Fibroblast of the aortic adventitia (primary cell): ENCODE results near the gene NOL4L. TPM values are rescaled to one million over a fixed set of nuclear protein-coding genes. Genes with fewer than 3 reads are reported as not detected.
"Not testable (repeated sequence)": the region's sequence is repeated elsewhere in the genome, so short reads cannot be mapped to it uniquely, and the experiment has no call there.

Experiments used
- DNase-seq: peaks from one replicate; pipeline ENCODE4 v3.0.0-alpha.2; 2010; ENCODE audit warnings: low read depth
- H3K4me3 ChIP-seq: 2 replicates; pipeline ENCODE4 v1.5.1; 2011; ENCODE audit warnings: low read depth, mild to moderate bottlenecking, control low read depth, low read length, moderate library complexity
- total RNA-seq: library from RNA; depleted of rRNA; stranded (reverse); fragments of >200 nt; gene quantifications from 2 replicates; pipeline ENCODE4 v1.2.3, GENCODE V29; 2012; ENCODE audit warnings: low replicate concordance
- TF ChIP-seq, protein P1 (sequence below): IDR thresholded peaks from 2 replicates; pipeline ENCODE4 v1.5.1; 2011; ENCODE audit warnings: mild to moderate bottlenecking, low read length, control low read depth, inconsistent platforms; ENCODE audit not compliant: insufficient read depth

Gene NOL4L
- total RNA-seq, 1 donor: 4.5 TPM

DNA sequence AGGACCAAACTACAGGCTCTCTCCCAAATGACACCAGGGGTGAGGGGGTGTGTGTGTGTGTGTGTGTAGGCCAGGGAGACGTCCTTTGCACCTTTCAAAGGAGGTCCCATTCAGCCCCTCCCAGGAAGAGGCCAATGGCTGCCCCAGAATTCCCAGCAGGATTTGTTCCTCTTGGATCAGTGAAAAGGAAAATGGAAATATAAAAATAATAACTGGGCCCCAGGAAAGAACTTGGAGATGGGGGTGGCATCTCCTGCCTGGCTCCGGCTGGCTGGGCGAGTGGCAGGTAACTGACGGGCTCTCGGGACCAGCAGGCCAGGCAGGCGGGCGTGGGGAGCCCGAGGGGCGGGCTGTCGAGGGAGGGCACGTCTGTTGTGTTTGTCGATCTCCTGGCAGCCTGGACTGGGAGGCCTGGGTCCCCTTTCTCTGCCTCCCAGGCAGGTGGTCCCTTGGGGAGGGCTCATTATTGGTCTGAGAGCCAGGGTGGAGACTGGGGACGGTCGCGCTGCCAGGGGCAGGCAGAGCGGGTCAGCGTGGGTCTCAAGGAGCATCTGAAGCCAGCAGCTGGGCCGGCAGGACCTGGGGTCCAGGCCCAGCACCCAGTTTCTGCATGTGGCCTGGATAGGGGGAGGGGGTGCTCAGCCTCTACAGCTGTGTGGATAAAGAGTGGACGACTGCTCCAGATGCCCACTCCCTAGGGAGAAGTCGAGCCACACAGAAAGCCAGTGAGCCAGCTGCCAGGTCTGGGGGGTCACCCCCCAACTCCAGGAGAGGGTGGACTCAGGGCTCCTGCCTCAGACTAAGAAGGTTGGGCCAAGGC lies 3.1 kb downstream of the NOL4L start:
- DNase-seq: no peak
- TF ChIP-seq, protein P1, sequence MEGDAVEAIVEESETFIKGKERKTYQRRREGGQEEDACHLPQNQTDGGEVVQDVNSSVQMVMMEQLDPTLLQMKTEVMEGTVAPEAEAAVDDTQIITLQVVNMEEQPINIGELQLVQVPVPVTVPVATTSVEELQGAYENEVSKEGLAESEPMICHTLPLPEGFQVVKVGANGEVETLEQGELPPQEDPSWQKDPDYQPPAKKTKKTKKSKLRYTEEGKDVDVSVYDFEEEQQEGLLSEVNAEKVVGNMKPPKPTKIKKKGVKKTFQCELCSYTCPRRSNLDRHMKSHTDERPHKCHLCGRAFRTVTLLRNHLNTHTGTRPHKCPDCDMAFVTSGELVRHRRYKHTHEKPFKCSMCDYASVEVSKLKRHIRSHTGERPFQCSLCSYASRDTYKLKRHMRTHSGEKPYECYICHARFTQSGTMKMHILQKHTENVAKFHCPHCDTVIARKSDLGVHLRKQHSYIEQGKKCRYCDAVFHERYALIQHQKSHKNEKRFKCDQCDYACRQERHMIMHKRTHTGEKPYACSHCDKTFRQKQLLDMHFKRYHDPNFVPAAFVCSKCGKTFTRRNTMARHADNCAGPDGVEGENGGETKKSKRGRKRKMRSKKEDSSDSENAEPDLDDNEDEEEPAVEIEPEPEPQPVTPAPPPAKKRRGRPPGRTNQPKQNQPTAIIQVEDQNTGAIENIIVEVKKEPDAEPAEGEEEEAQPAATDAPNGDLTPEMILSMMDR: no peak
- no peak overlapping the region for H3K4me3 ChIP-seq

DNA sequence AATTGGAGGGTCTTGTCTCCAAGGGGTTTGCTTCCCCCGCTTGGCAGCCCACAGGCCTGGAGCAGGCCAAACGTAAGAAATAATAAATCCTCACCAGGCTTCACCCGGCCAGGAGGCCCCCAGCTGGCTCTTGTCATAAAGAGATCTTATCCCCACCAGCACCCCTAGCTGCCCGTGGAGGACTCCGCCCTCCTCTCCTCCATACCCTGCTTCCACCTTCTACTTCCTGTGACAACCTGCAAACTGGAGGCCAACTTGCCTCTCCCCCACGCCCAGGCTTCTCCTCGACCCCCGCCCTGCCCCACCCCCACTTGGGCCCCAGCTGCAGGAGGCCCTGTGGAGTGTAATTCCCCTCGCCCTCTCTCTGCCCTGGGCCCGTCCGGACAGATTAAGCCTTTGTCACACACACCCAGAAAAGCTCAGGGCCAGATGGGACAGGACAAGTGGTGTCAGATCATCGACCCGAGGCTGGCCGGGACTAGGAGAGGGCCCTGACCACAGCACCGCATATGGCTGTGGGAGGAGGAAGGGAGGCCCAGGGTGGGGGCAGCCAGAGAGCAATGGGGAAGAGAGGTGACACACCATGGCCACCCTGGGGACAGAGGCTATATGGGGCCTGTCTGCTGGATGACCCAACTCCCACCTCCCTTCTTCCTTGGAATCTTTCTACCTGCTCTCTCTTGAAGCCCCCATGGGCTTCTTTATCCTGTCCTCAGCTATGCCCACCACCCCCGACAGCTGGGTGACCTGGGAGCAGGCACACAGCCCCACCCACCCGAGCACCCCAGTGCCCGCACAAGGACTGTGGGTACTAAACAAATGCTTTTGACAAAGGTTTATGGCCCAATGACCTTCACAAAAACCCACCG lies 3.9 kb downstream of the NOL4L start:
- TF ChIP-seq, protein P1: no peak
- DNase-seq: no peak
- H3K4me3 ChIP-seq: no peak overlapping the region

DNA sequence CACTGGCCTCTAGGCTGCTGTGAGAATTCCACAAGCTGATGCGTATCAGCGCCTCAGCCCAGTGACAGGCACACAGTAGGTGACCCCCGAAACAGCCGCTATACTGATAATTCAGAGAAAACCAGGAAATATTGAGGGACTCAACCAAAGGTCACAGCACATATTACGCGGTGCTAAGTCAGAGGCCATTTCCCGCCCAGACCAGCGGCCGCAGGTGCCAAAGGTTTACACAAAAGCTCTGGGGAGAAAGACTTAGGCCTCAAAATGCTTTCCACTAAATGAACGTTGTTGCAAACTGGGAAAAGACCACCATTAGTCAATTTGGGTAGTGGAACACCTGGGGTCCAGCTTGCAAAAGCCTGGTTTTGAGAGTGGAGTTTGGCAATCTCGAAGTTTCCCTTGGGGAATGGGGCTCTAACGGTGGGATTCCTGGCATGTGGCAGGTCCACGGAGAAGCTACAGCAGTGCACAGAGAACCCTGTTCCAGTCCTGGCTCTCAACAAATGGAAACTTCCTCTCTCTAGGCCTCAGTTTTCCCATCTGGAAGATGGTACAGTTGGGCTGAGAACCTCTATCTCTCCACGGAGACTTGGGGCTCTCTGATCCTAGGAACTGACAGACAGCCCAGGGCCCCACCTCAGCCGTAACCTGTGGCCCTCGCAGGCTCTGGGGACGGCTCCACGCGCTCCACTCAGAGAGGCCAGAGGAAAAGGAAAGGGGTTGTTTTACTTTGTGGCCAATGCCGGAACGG lies 4.7 kb downstream of the NOL4L start:
- no peak overlapping the region for H3K4me3 ChIP-seq
- TF ChIP-seq, protein P1: no peak
- no peak for DNase-seq

DNA sequence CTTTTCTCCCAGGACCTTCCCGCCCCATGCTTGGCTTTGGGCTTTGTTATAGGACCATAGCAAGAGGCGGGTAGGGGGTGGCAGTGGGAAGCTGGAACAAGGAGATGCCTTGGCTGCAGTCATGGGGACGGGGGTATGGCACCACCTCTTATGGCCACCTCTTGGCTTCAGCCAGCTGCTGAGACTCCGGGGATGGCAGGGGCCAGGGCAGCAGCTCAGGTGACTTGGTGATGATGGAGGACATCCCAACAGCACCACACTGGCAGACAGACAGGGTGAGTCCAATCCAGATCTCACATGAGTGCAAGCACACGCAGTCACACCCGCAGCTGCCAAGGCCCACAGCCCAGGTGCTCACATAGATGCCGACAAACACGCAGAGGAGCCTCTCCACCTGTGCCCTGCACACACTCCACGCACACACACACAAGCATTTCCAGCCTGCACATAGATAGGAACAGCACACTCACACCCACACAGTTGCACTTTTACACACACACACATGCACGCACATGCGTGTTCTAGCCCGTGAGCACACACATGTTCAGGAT lies 6.2 kb downstream of the NOL4L start:
- no peak overlapping the region for H3K4me3 ChIP-seq
- TF ChIP-seq, protein P1: no peak
- DNase-seq: no peak

DNA sequence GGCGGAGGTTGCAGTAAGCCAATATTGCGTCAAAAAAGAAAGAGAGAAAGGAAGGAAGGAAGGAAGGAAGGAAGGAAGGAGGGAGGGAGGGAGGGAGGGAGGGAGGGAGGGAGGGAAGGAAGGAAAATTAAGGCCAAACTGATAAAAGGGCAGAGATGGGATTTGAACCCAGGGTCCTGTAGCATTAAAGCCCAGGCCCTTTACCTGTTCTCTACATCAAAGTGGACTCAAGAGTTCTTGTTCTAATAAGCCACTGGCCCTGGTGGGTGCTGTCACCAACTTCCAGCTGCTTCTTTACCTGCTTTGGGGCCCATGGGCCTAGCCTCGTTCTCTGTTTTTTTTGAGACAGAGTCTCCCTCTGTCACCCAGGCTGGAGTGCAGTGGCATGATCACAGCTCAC lies 7.1 kb downstream of the NOL4L start:
- H3K4me3 ChIP-seq, DNase-seq: not testable (repeated sequence)

DNA sequence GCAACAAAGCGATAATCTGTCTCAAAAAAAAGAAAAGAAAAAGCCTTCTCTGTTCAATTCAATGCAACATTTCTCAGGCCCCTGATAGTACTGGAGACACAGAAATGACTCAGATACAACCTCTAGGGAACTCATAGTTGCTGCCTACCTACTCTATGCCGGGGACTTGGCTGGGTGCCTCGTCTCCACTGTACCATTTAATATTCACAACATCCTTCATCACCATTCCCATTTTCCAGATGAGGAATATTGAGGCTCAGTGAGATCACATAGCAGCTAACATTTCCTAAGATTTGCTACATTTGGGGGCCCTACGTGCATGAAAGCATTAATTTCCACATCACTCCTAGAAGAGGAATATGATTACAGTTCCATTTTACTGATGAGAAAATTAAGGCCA lies 7.5 kb downstream of the NOL4L start:
- TF ChIP-seq, protein P1: no peak
- H3K4me3 ChIP-seq: no peak overlapping the region
- DNase-seq: peak; percentile 40

DNA sequence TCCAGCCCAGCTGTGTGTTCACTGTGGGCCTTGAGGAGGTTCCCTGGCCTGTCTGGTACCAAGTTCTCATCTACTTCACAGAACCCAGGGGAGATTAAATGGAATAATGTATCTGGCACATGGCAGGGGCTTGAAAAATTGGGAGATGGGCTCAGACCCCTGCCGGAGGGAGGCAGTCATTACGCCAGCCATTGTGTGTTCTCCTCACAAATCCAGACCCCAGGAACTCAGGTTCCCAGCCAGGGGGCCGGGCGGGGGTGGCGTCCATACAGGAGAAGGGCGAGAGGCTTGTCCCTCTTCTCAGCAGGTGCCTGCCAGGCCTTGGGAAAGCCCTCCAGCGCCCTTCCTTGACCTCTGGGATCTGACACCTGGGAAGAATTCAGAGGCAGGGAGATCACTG lies 8.1 kb downstream of the NOL4L start:
- DNase-seq: no peak
- no peak overlapping the region for H3K4me3 ChIP-seq
- TF ChIP-seq, protein P1: peak; percentile 20
